Measurements from ENCODE around the gene E2F7. TPM values are rescaled to one million over a fixed set of nuclear protein-coding genes. Genes with fewer than 3 reads are reported as not detected.

Gene E2F7
- total RNA-seq, 1 donor = 0.10 TPM

- peaks cover 2% of the 10 kb centered on the region for H3K27me3 ChIP-seq (ENCODE audit: insufficient read depth, low read length)
Observed at GRCh38 chr12:77013091-77013490, 52.3 kb downstream of the E2F7 start.

GRCh38 chr12:77010691-77011548 is 54.4 kb downstream of the E2F7 start:
- H3K9me3 ChIP-seq (ENCODE audit: low read depth, low read length) = no peaks in the 10 kb centered on the region
- peaks cover 2% of the 10 kb centered on the region for H3K27me3 ChIP-seq (ENCODE audit: insufficient read depth, low read length)
- H3K4me3 ChIP-seq (ENCODE audit: low read length) = no peak overlapping the region
- H3K4me1 ChIP-seq (ENCODE audit: insufficient read depth, low read length) = no peaks in the 10 kb centered on the region

More at GRCh38 chr12:77013091-77013490, 52.3 kb downstream of the E2F7 start:
- Histone ChIP-seq H3K4me1 (ENCODE audit: insufficient read depth, low read length) (no peaks in the 10 kb centered on the region), H3K9me3 (ENCODE audit: low read depth, low read length) (no peaks in the 10 kb centered on the region), H3K4me3 (ENCODE audit: low read length) (no peak overlapping the region)

- no peak overlapping the region for H3K4me3 ChIP-seq (ENCODE audit: low read length)
- H3K4me1 ChIP-seq (ENCODE audit: insufficient read depth, low read length) = no peaks in the 10 kb centered on the region
- H3K9me3 ChIP-seq (ENCODE audit: low read depth, low read length) = no peaks in the 10 kb centered on the region
- peaks cover 2% of the 10 kb centered on the region for H3K27me3 ChIP-seq (ENCODE audit: insufficient read depth, low read length)
Observed at GRCh38 chr12:77007476-77007875, 57.9 kb downstream of the E2F7 start.

GRCh38 chr12:77005611-77006098 is 59.7 kb downstream of the E2F7 start:
- no peaks in the 10 kb centered on the region for H3K9me3 ChIP-seq (ENCODE audit: low read depth, low read length)
- no peaks in the 10 kb centered on the region for H3K4me1 ChIP-seq (ENCODE audit: insufficient read depth, low read length)
- no peaks in the 10 kb centered on the region for H3K27me3 ChIP-seq (ENCODE audit: insufficient read depth, low read length)
- H3K4me3 ChIP-seq (ENCODE audit: low read length) = no peak overlapping the region

- H3K4me1 ChIP-seq (ENCODE audit: insufficient read depth, low read length) = no peaks in the 10 kb centered on the region
Observed at GRCh38 chr12:77003914-77004313, 61.5 kb downstream of the E2F7 start.

GRCh38 chr12:77003246-77003645 is 62.1 kb downstream of the E2F7 start:
- H3K9me3 ChIP-seq (ENCODE audit: low read depth, low read length) = no peaks in the 10 kb centered on the region
- no peaks in the 10 kb centered on the region for H3K4me1 ChIP-seq (ENCODE audit: insufficient read depth, low read length)
- H3K27me3 ChIP-seq (ENCODE audit: insufficient read depth, low read length) = no peaks in the 10 kb centered on the region
- no peak overlapping the region for H3K4me3 ChIP-seq (ENCODE audit: low read length)

More at GRCh38 chr12:77003914-77004313, 61.5 kb downstream of the E2F7 start:
- no peaks in the 10 kb centered on the region for H3K9me3 ChIP-seq (ENCODE audit: low read depth, low read length)
- H3K4me3 ChIP-seq (ENCODE audit: low read length) = no peak overlapping the region
- H3K27me3 ChIP-seq (ENCODE audit: insufficient read depth, low read length) = no peaks in the 10 kb centered on the region

GRCh38 chr12:77002382-77002781 is 63.0 kb downstream of the E2F7 start:
- no peaks in the 10 kb centered on the region for H3K9me3 ChIP-seq (ENCODE audit: low read depth, low read length)
- no peaks in the 10 kb centered on the region for H3K4me1 ChIP-seq (ENCODE audit: insufficient read depth, low read length)
- no peak overlapping the region for H3K4me3 ChIP-seq (ENCODE audit: low read length)
- no peaks in the 10 kb centered on the region for H3K27me3 ChIP-seq (ENCODE audit: insufficient read depth, low read length)

GRCh38 chr12:77001276-77001675 is 64.1 kb downstream of the E2F7 start:
- H3K4me1 ChIP-seq (ENCODE audit: insufficient read depth, low read length) = no peaks in the 10 kb centered on the region
- no peaks in the 10 kb centered on the region for H3K9me3 ChIP-seq (ENCODE audit: low read depth, low read length)
- no peaks in the 10 kb centered on the region for H3K27me3 ChIP-seq (ENCODE audit: insufficient read depth, low read length)
- no peak overlapping the region for H3K4me3 ChIP-seq (ENCODE audit: low read length)

- no peaks in the 10 kb centered on the region for H3K27me3 ChIP-seq (ENCODE audit: insufficient read depth, low read length)
- no peak overlapping the region for H3K4me3 ChIP-seq (ENCODE audit: low read length)
- no peaks in the 10 kb centered on the region for H3K9me3 ChIP-seq (ENCODE audit: low read depth, low read length)
- H3K4me1 ChIP-seq (ENCODE audit: insufficient read depth, low read length) = no peaks in the 10 kb centered on the region
Observed at GRCh38 chr12:76998908-76999556, 66.3 kb downstream of the E2F7 start.

GRCh38 chr12:76998386-76998785 is 67.0 kb downstream of the E2F7 start:
- no peaks in the 10 kb centered on the region for H3K9me3 ChIP-seq (ENCODE audit: low read depth, low read length)
- no peak overlapping the region for H3K4me3 ChIP-seq (ENCODE audit: low read length)
- H3K27me3 ChIP-seq (ENCODE audit: insufficient read depth, low read length) = no peaks in the 10 kb centered on the region
- H3K4me1 ChIP-seq (ENCODE audit: insufficient read depth, low read length) = no peaks in the 10 kb centered on the region

GRCh38 chr12:76997011-76997780 is 68.2 kb downstream of the E2F7 start:
- H3K4me3 ChIP-seq (ENCODE audit: low read length) = no peak overlapping the region
- H3K9me3 ChIP-seq (ENCODE audit: low read depth, low read length) = no peaks in the 10 kb centered on the region
- no peaks in the 10 kb centered on the region for H3K27me3 ChIP-seq (ENCODE audit: insufficient read depth, low read length)
- no peaks in the 10 kb centered on the region for H3K4me1 ChIP-seq (ENCODE audit: insufficient read depth, low read length)

- Histone ChIP-seq H3K4me1 (ENCODE audit: insufficient read depth, low read length) (no peaks in the 10 kb centered on the region), H3K27me3 (ENCODE audit: insufficient read depth, low read length) (no peaks in the 10 kb centered on the region), H3K4me3 (ENCODE audit: low read length) (no peak overlapping the region), H3K9me3 (ENCODE audit: low read depth, low read length) (no peaks in the 10 kb centered on the region)
Observed at GRCh38 chr12:76990716-76991115, 74.7 kb downstream of the E2F7 start.

GRCh38 chr12:76984566-76984965 is 80.8 kb downstream of the E2F7 start:
- Histone ChIP-seq H3K9me3 (ENCODE audit: low read depth, low read length) (peaks cover 16% of the 10 kb centered on the region), H3K4me3 (ENCODE audit: low read length) (no peak overlapping the region), H3K4me1 (ENCODE audit: insufficient read depth, low read length) (no peaks in the 10 kb centered on the region), H3K27me3 (ENCODE audit: insufficient read depth, low read length) (no peaks in the 10 kb centered on the region)

- no peaks in the 10 kb centered on the region for H3K27me3 ChIP-seq (ENCODE audit: insufficient read depth, low read length)
- no peaks in the 10 kb centered on the region for H3K4me1 ChIP-seq (ENCODE audit: insufficient read depth, low read length)
- no peak overlapping the region for H3K4me3 ChIP-seq (ENCODE audit: low read length)
- peaks cover 16% of the 10 kb centered on the region for H3K9me3 ChIP-seq (ENCODE audit: low read depth, low read length)
Observed at GRCh38 chr12:76983420-76983819, 81.9 kb downstream of the E2F7 start.

- peaks cover 16% of the 10 kb centered on the region for H3K9me3 ChIP-seq (ENCODE audit: low read depth, low read length)
- no peaks in the 10 kb centered on the region for H3K27me3 ChIP-seq (ENCODE audit: insufficient read depth, low read length)
- no peak overlapping the region for H3K4me3 ChIP-seq (ENCODE audit: low read length)
- H3K4me1 ChIP-seq (ENCODE audit: insufficient read depth, low read length) = no peaks in the 10 kb centered on the region
Observed at GRCh38 chr12:76980196-76980595, 85.2 kb downstream of the E2F7 start.

Measured in mononuclear cell (primary cell).